GM19328 (cell line): ENCODE data around the gene C3orf18.

Source experiments
- ATAC-seq: cut with Tn5 transposase; IDR thresholded peaks from one replicate; pipeline ENCODE4 v1.9.1; 2021; ENCODE audit warnings: mild to moderate bottlenecking, moderate library complexity; ENCODE audit not compliant: unreplicated experiment

C3orf18 gene

GRCh38 chr3:50604110-50604621 lies 36.6 kb upstream of the C3orf18 start:
- ATAC-seq: no peak

- no peak for ATAC-seq
These were observed 35.9 kb upstream of the C3orf18 start for GRCh38 chr3:50603261-50604109.

- ATAC-seq: no peak
These were observed 35.1 kb upstream of the C3orf18 start for GRCh38 chr3:50602595-50603191.

GRCh38 chr3:50600841-50601591 lies 33.5 kb upstream of the C3orf18 start:
- ATAC-seq: no peak

GRCh38 chr3:50600141-50600753 lies 32.7 kb upstream of the C3orf18 start:
- no peak for ATAC-seq

- ATAC-seq: no peak
These were observed 32.2 kb upstream of the C3orf18 start for GRCh38 chr3:50599716-50600118.

GRCh38 chr3:50599115-50599715 lies 31.7 kb upstream of the C3orf18 start:
- ATAC-seq: no peak

- ATAC-seq: no peak
These were observed 26.8 kb upstream of the C3orf18 start for GRCh38 chr3:50594253-50594785.

GRCh38 chr3:50592568-50592967 lies 25.0 kb upstream of the C3orf18 start:
- no peak for ATAC-seq

GRCh38 chr3:50591196-50591741 lies 23.7 kb upstream of the C3orf18 start:
- ATAC-seq: no peak

GRCh38 chr3:50588759-50589433 lies 21.3 kb upstream of the C3orf18 start:
- ATAC-seq: no peak

- ATAC-seq: no peak
These were observed 20.5 kb upstream of the C3orf18 start for GRCh38 chr3:50587806-50588758.

GRCh38 chr3:50587373-50587772 lies 19.8 kb upstream of the C3orf18 start:
- ATAC-seq: no peak

- no peak for ATAC-seq
These were observed 19.2 kb upstream of the C3orf18 start for GRCh38 chr3:50586763-50587070.

- no peak for ATAC-seq
These were observed 18.6 kb upstream of the C3orf18 start for GRCh38 chr3:50585919-50586762.

GRCh38 chr3:50584391-50584790 lies 16.8 kb upstream of the C3orf18 start:
- ATAC-seq: no peak

- no peak for ATAC-seq
These were observed 16.4 kb upstream of the C3orf18 start for GRCh38 chr3:50583897-50584296.

GRCh38 chr3:50582083-50582482 lies 14.5 kb upstream of the C3orf18 start:
- no peak for ATAC-seq
